GM18861 (cell line): ENCODE results near the gene HK3.

Experiments
- ATAC-seq: cut with Tn5 transposase; IDR thresholded peaks from one replicate; pipeline ENCODE4 v1.9.1; 2021; ENCODE audit not compliant: unreplicated experiment

The HK3 gene

GRCh38 chr5:176899296-176899891, at the start of gene HK3:
HK3 (minus strand) TSS chr5:176899346; CDS start chr5:176896159, 3,187 bp downstream.
- no peak for ATAC-seq

GRCh38 chr5:176948458-176948857, 49.3 kb upstream of the HK3 start:
- ATAC-seq, result no peak

GRCh38 chr5:176947847-176948246, 48.7 kb upstream of the HK3 start:
- no peak for ATAC-seq

GRCh38 chr5:176944268-176944667, 45.1 kb upstream of the HK3 start:
- no peak for ATAC-seq

- no peak for ATAC-seq
These were observed 44.7 kb upstream of the HK3 start for GRCh38 chr5:176943816-176944215.

GRCh38 chr5:176941951-176942350, 42.8 kb upstream of the HK3 start:
- no peak for ATAC-seq

- no peak for ATAC-seq
These were observed 39.3 kb upstream of the HK3 start for GRCh38 chr5:176938472-176938871.

GRCh38 chr5:176935017-176935416, 35.9 kb upstream of the HK3 start:
- no peak for ATAC-seq

- ATAC-seq, result no peak
These were observed 35.3 kb upstream of the HK3 start for GRCh38 chr5:176934309-176934930.

- ATAC-seq, result no peak
These were observed 30.5 kb upstream of the HK3 start for GRCh38 chr5:176929654-176930053.

GRCh38 chr5:176927562-176927961, 28.4 kb upstream of the HK3 start:
- ATAC-seq, result no peak

- ATAC-seq, result no peak
These were observed 23.7 kb upstream of the HK3 start for GRCh38 chr5:176922817-176923216.

- ATAC-seq, result no peak
These were observed 22.6 kb upstream of the HK3 start for GRCh38 chr5:176921714-176922113.

- ATAC-seq, result no peak
These were observed 19.5 kb upstream of the HK3 start for GRCh38 chr5:176918613-176919012.

GRCh38 chr5:176916337-176916736, 17.2 kb upstream of the HK3 start:
- no peak for ATAC-seq

GRCh38 chr5:176915906-176916305, 16.8 kb upstream of the HK3 start:
- ATAC-seq, result no peak

GRCh38 chr5:176912115-176912514, 13.0 kb upstream of the HK3 start:
- ATAC-seq, result no peak

- no peak for ATAC-seq
These were observed 9.7 kb upstream of the HK3 start for GRCh38 chr5:176908675-176909368.

- ATAC-seq, result no peak
These were observed 7.7 kb upstream of the HK3 start for GRCh38 chr5:176906796-176907195.

- ATAC-seq, result no peak
These were observed 7.0 kb upstream of the HK3 start for GRCh38 chr5:176906126-176906525.

- no peak for ATAC-seq
These were observed 5.1 kb upstream of the HK3 start for GRCh38 chr5:176904276-176904675.

GRCh38 chr5:176902911-176903664, 3.9 kb upstream of the HK3 start:
- ATAC-seq, result no peak
